ENCODE results near the gene PRKAR1B. TPM values are rescaled to one million over a fixed set of nuclear protein-coding genes. Genes with fewer than 3 reads are reported as not detected.

PRKAR1B gene
- total RNA-seq, 4 donors from 2014 or later: 7.3 to 15.6 (median 12.3) TPM

DNA sequence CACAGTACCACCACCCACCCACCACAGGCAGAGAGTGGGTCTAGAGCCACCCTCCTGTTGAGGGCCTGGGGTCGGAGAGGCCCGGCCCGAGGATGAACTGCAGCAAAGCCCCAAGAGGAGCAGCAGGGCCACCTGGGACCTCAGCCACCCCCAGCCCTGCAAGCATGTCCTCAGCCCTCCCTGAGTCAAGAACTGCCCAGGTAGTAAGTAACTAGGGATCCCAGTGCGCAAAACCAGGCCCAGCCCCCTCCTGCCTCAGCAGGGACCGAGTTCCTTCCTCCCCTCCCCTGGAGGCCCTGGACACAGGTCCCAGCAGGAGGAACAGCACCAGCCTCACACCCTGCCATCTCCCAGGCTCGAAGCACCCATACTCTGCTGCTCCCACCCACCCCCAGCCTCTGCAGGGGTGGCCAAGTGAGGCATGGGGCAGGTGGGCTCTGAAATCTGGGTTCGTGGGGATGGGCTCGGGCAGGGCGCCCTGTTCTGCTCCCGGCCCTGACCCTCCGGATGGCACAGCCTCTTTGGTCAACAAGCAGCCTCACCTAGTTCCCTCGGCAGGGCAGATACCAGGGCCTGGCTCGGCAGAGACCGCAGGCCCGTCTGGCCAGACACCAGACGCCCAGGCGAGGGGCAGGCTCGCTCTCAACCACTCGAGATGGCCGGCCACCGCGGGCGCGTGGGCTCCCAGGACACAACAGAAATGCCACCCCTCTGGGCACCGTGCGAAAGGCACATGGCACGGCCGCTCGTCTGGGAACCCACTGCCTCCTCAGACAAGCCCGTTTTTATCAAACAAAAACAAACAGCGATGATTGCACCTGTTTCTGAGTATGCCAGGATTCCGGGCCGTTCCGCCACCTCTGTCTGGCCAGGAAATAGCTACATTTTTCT, 222.6 kb downstream of the PRKAR1B start:
- Histone ChIP-seq H3K9me3 (no peaks in the 10 kb centered on the region), H3K27ac (no peak overlapping the region), H3K4me3 (replicated peaks in 1 of 3) (no peak overlapping the region), H3K4me1 (no peaks in the 10 kb centered on the region), H3K27me3 (no peaks in the 10 kb centered on the region), H3K36me3 (peaks cover 2 to 6% of the 10 kb centered on the region in 2 donors)
- DNase-seq: no peak
- 90 to 93% methylated on average over 28 to 32 of the region's 34 CpGs for WGBS, 2 donors
- intact Hi-C loops (cut with DNase I): loop anchor here (10.0 kb wide), 1 partner anchor 110 kb away; no protein-coding TSS in a partner anchor
- no peak for TF ChIP-seq POLR2A (IDR thresholded peaks at IDR 0.05)
- TF ChIP-seq, protein P1, sequence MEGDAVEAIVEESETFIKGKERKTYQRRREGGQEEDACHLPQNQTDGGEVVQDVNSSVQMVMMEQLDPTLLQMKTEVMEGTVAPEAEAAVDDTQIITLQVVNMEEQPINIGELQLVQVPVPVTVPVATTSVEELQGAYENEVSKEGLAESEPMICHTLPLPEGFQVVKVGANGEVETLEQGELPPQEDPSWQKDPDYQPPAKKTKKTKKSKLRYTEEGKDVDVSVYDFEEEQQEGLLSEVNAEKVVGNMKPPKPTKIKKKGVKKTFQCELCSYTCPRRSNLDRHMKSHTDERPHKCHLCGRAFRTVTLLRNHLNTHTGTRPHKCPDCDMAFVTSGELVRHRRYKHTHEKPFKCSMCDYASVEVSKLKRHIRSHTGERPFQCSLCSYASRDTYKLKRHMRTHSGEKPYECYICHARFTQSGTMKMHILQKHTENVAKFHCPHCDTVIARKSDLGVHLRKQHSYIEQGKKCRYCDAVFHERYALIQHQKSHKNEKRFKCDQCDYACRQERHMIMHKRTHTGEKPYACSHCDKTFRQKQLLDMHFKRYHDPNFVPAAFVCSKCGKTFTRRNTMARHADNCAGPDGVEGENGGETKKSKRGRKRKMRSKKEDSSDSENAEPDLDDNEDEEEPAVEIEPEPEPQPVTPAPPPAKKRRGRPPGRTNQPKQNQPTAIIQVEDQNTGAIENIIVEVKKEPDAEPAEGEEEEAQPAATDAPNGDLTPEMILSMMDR (IDR thresholded peaks at IDR 0.05): no peak

DNA sequence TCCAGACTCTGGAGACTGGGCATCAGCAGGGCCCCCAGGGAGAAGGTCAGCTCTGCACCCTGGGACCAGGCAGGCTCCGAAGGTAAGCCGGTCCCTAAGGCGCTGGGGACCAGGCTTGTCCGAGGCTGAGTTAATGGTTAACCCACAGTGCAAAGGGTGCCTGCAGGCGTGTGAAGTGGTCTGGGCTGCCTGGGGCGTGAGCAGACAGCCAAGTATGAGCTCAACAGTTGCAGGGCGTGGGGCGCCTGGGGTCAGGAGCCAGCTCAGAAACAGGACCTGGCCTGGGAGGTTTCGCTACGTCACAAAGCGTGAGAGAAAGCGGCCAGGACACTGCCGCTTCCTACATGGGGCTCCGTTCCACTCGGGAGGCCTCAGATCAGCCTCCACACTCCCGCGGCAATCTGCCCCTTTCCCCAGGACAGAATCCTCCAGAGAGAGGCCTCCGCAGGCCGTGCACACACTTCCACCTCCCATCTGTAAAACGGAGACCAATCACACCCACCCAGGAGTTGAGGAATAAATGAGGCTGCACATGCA, 223.4 kb downstream of the PRKAR1B start:
- intact Hi-C loops (cut with DNase I): loop anchor here (10.0 kb wide), 1 partner anchor 109 kb away; no protein-coding TSS in a partner anchor
- Histone ChIP-seq H3K36me3 (peaks cover 0 to 11% of the 10 kb centered on the region in 2 donors), H3K27ac (no peak overlapping the region), H3K4me1 (no peaks in the 10 kb centered on the region), H3K4me3 (replicated peaks in 1 of 3) (no peak overlapping the region), H3K9me3 (no peaks in the 10 kb centered on the region), H3K27me3 (no peaks in the 10 kb centered on the region)
- DNase-seq: no peak
- WGBS, 2 donors: 71 to 85% methylated on average over 17 to 20 of the region's 20 CpGs
- TF ChIP-seq, protein P1 (IDR thresholded peaks at IDR 0.05): no peak
- TF ChIP-seq POLR2A (IDR thresholded peaks at IDR 0.05): no peak

DNA sequence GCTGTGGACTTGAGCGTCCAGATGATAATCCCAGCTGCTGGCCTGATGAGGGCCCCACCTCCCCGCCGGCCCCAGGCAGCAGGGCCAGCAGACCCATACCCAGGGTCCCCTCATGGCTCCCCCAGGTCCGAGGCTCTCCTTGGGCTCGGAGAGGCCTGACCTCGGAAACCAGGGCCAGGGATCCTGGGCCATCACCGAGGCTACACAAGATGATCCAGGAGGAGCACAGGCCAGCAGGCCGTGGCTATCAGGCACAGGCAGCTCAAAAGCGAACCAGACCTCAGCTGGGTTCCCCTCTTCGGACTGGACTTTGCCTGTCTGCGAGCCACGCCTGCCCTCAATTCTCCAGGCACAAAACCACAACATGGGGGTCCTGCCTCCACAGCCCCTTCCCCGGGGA, 224.8 kb downstream of the PRKAR1B start:
- Histone ChIP-seq H3K4me3 (replicated peaks in 1 of 3) (no peak overlapping the region), H3K9me3 (no peaks in the 10 kb centered on the region), H3K4me1 (no peaks in the 10 kb centered on the region), H3K36me3 (peaks cover 0 to 16% of the 10 kb centered on the region in 2 donors), H3K27me3 (no peaks in the 10 kb centered on the region), H3K27ac (no peak overlapping the region)
- DNase-seq: no peak
- intact Hi-C loops (cut with DNase I): loop anchor here (10.0 kb wide), 1 partner anchor 107 kb away; no protein-coding TSS in a partner anchor
- WGBS, 2 donors: 86 to 94% methylated on average over 6 to 13 of the region's 13 CpGs
- TF ChIP-seq, protein P1 (IDR thresholded peaks at IDR 0.05): no peak
- TF ChIP-seq POLR2A (IDR thresholded peaks at IDR 0.05): no peak

DNA sequence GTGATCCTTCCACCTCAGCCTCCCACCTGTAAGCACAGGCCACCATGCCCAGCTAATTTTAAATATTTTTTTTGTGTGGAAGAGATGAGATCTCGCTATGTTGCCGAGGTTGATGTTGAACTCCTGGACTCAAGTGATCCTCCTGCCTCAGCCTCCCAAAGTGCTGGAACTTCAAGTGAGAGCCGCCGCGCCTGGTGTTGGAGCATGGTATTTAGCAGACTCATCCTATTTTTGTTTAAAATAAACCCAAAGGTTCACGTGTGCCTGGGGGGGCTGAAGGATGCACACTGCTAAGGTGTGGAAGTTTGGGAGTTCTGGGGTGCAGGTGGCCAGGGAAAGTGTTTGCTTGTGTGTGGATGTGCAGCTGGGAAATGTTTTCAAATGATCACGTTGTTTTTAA, 225.6 kb downstream of the PRKAR1B start:
- no peaks in the 10 kb centered on the region for H3K4me1 ChIP-seq
- no peaks in the 10 kb centered on the region for H3K27me3 ChIP-seq
- H3K9me3 ChIP-seq: no peaks in the 10 kb centered on the region
- no peak for DNase-seq
- no peak overlapping the region for H3K4me3 ChIP-seq (replicated peaks in 1 of 3)
- no peak overlapping the region for H3K27ac ChIP-seq
- intact Hi-C loops (cut with DNase I): loop anchor here (10.0 kb wide), 1 partner anchor 107 kb away; no protein-coding TSS in a partner anchor
- TF ChIP-seq, protein P1 (IDR thresholded peaks at IDR 0.05): no peak
- 91 to 94% methylated on average over 7 of the region's 7 CpGs for WGBS, 2 donors
- H3K36me3 ChIP-seq: peaks cover 0 to 16% of the 10 kb centered on the region in 2 donors

Measured in thyroid gland (tissue), 4 donors.